HG03460 (cell line): ENCODE measurements around the gene LRRN2.

Source experiments
- ATAC-seq: cut with Tn5 transposase; IDR thresholded peaks from one replicate; pipeline ENCODE4 v1.9.1; 2021; ENCODE audit not compliant: unreplicated experiment

LRRN2 gene

DNA sequence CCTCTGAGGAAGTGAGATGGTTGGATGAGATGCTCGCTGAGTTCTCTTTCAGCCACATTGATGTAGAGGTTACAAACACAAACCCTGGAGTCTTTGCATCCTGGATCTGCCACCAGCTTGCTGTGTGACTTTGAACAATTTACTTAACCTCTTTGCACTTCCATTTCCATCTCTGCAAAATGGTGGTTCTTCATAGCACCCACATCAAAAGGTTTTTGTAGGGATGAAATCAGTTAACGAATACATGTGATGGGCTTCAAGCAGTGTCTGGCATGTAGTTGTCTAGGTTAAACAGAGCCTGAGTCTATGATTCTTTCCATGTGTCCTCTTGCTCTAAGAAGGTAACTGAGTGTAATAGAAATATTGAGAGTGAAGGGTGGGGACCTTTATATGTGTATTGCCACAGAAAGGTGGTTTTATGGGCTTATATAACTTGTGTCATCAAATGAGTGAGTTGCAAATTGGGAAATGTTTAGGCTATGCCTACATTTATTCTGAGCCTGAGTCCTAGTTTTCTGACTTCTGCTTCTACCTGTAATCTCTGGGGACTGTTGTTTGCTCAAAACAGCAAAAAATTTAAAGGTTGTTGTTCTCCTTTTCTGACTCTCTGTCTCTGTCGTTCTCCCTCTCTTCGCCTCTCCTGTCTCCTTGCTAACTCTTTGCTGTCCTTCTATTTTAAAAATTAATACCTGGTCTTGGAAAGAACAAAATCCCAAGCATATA, 27.3 kb upstream of the LRRN2 start:
- ATAC-seq: no peak

DNA sequence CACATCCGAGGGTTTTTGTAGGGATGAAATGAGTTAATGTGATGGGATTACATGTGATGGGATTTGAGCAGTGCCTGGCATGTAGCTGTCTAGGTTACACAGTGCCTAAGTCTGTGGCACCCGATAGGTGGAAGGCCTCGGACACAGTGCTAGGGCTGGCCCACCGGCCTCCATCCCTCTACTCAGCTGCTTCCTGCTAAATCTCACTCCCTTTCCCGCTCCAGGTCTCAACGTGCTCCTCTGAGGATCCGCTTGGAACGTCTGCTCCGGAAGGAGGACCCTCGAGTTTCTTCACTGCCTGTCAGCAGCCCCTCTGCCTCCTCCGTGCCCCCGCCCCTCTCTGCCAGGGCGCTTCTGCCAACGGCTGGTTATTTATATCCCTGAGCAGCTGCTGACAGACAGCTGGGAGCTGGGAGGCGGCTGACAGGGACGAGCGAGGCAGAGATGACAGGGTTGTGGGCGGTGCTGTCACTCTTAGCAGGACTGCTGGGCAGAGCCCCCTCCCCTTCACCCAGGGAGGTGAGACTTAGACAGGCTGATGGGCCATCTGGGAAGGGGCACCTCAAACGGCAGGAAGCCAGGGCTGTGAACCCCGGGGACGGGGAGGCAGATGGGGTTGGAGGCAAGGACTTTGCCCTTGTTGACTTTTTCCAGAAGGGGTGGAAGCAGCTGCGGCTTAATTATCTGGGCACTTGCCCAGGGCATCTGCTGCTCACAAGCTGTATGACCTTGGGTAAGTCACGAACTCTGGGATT, 26.6 kb upstream of the LRRN2 start:
- no peak for ATAC-seq

DNA sequence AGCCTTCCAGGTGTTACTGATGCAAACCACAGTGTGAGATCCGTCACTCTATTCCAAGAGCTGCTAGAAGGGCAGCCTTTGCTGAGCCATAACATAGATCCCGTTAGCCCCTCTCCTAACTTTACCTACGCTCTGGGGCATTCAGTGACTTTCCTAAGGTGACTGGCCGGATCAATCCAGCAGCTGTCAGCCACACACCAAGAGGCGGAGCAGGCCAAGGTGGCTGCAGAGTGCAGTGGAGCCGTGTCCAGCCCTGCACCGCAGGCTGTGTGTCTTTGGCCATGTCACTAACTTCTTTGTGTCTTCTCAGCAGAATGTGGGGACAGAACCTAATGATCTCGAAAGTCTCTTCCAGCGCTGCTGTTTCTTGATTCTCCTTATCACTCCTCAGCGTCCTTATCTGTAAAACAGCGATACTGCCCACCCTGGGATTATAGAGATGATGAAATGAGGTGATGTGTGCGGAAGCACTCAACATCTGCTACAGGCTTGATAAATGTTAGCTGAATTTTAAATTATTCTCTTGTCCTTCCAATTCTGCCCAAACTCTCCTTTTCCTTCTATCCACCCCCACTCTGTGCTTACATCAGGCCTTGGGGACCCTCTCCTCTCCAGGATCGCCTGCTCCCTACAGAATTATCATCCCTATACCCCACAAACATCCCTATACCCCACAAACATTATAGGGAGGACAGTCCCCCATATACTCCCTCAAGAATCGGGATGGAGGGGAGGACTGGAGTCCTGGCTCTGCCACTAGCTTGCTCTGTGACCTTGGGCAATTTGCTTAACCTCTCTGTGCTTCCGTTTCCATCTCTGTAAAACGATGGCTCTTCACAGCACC, 25.8 kb upstream of the LRRN2 start:
- no peak for ATAC-seq

DNA sequence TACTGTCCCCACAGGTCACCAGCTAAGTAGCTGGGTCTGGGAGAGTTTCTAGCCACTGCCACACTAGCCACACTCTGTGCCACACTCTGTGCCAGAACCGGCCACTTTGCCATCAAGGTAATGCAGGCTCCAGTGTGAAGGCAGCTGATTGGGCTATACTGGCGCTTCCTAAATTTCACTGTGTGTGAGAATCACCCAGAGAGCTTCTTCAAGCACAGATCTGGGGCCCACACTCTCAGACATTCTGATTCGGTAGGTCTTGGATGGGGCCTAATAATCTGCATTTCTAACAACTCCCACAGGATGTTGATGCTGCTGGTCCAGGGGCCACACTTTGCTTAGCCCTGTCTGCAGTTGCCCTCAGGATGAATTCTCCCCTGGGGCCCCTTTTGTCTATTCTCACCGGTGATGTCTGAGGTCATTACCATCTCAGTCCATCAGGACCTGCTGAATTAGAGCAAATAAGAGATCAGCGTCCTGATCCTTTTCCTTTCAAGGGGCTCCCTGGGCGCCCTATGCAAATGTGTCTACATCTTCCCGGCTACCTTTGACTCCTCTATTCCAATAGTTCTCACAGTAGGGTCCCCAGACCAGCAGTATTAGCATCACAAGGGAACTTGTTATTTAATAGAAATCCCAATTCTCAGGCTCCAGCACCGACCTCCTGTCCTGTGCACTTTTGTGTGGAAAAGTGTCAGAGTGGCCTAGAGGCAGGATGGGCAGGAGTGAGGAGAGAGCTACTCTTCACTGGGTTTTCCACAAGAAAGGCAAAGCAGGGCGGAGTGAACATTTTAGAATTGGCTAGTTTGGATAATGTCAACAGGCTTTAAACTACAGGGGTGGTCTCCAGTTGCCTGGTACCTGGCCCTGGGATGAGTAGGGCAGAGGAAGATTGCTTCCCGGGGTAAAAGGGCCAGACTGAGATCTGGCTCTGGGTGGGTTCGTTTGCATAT, 24.7 kb upstream of the LRRN2 start:
- ATAC-seq: no peak

DNA sequence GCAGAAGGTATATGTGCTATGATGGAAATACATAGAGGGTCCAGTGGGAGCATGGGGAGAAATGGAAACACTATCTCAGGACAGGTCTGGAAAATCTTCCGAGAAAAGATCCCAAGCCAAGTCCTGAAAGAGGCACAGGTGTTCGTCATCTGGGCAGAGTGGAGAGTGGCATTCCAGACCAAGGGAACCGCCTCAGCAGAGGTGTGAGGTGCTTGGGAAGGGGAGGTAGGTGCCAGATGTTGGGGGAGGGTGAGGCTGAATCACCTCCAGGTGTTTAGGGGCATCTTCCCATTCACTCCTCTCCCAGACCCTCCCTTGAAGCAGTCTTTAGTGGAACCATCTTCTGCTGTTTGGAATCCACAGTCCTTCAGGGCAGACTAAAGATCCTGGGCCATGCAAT, 23.5 kb upstream of the LRRN2 start:
- no peak for ATAC-seq

DNA sequence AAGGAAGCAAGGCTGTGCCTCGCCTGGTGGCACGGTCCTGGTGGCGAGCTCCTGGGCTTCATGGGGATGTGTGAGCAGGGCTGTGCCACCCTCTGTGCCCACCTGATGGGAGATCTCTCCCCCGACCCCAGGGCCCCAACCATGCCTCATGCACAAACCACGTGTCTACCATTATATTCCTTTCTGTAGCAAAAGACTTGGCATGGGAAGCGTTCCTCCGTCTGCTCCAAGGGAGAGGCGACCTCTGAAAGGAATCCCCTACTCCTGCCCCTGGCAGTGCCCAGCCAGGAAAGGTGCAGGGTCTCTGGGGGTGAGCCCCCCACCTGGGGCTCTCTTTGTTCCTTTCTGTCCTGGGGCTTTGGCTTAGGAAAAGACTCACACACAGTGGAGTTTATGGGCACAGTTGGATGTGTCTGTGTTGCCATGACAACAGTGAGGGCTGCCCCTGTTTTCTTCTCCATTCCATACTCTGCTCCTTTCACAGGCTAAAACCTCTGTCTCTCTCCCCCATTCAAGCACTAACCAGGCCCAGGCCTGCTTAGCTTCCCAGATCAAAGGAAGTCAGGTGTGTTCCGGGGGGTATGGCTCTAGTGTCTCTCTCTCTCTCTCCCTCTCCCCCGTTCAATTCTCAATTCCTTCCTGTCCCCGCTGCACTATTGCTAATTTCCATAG, 21.4 kb upstream of the LRRN2 start:
- ATAC-seq: no peak

DNA sequence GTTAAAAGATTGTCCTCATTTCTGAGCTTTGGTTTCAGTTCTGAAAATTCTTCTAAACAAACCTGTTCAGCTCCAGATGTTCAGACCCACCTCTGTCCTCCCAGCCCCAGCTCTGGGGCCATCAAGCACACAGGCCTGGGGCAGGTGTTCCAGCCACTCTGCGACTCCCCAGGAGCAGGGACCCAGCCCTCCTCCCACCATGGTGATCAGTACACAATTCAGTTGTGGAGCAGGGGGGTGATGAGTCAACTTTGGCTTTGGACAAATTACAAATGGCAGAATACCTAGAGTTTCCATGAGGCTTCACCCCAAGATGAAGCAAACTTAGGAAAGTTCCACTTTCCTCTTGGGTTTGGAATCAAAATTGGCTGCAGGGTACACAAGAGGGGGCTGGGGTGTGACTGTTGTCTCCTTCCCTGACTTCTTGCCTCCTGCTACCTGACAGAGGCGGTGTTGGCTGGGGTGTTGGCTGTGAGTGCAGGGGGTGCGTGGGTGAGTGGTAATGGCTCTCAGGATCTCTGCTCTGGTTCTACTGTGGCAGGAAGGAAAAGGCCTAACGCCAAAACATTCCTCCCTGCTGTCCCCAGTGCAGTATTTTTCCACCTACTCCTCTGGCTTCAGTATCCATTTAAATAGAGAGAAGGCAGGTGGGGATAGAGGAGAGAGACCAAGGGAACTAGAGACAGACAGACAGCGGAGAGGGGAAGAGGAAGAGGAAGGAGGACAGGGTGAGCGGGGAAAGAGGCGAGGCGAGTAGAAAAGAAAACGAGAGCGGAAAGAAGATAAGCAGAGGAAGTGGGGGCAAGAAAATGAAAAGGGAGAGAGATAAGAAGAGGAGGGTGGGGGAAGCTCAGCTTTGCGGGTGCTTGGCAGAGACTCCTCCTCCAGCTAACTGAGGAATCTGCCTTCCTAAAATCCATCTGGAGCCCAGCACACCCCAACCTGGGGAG, 20.6 kb upstream of the LRRN2 start:
- no peak for ATAC-seq

DNA sequence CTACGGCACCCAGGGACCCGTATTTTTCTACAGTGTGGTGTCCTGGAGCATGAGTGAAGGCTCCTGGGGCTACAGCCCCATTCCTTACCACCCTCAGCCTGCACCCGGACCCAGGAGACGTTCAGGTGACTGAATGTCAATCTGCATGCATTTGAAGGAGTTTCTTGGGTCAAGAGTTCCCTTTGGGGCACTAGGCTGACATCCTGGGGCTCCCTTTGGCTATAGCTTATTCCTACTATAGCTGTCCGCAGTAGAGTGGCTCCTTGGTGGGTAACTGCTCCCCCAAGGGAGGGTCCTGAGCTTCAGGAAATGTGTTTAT, 19.9 kb upstream of the LRRN2 start:
- ATAC-seq: no peak

DNA sequence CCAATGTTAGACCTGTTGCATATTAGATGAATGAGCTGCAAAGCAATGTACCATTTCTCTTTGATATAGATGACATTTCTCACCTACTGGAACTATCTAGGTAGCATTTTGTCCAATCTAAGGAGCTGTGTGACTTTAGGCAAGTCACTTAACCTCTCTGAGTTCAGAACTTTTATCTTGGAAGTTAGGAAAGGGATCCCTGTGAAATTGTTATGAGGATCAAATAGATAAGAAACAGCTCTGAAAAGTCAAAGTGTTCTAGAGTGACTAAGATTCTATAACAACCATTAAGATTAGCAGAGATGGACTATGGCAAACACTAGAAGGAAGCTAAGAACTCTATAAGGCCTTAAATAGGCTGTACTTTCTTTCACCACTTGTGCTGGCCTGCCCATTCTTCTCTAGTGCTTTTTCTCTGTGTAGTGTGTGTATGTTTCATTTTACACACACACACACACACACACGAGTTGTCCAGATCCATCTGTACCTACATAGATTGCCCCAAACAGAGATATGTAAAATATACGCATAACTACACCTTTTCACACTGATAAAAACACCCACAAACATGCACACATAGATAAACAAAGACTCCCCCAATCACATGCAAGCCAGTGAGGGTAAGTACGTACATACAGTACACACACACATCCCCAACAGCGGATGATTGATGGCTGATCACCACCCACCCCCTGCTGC, 19.4 kb upstream of the LRRN2 start:
- ATAC-seq: no peak

DNA sequence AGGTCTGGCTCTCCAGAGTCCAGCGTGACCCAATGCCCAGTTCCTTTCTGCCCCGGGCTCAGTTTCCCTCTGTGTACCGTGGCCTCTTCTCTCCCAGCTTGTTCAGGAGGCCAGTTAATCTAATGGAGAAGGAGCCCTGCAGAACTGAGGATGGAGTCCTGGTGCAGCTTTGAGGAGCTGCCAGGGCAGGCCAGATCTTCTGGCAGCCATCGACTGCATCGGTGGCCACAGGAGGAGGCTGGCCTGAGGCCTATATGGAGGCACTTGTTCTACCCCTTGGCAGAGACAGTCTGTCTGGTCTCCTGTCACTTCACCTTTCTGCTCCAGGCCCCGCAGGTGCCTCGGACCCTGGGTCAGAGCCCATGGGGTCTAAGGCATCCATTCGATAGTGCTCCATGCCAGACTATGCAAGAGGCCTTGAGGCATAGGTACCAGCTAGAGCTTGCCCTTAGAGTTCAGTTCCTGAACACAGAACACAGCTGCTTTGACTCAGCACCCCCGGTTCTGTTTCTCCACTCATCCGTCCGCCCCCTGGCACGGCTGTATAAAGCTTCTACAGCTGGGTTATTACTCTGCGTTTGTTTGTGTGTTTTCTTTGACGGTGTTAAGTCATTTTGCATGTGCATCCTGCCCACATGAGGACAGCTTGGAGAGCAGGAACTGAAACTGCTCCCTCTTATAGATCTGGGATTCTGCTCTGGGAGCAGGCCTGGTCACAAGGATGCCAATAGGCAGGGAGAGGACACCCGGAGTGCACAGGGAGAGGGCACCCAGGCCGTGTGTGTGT, 18.5 kb upstream of the LRRN2 start:
- ATAC-seq: no peak

DNA sequence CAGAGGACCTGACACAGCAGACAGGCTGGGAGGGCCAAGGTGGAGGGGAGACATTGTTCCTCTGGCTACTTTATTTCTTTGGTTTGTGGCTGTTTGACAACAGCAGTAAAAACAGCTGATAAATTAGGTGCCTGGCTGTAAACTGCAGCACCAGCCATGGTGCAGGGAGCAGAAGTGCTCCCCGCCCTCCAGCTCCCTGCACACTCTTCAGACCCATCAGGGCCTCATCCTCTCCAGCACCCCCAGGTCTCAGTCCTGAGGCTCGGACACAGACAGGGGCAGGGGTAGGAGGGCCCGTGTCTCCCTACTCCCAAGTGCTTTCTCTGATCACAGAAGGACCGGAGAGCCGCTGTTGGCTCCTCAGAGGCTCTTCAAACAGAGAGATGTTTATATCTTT, 17.7 kb upstream of the LRRN2 start:
- ATAC-seq: no peak

DNA sequence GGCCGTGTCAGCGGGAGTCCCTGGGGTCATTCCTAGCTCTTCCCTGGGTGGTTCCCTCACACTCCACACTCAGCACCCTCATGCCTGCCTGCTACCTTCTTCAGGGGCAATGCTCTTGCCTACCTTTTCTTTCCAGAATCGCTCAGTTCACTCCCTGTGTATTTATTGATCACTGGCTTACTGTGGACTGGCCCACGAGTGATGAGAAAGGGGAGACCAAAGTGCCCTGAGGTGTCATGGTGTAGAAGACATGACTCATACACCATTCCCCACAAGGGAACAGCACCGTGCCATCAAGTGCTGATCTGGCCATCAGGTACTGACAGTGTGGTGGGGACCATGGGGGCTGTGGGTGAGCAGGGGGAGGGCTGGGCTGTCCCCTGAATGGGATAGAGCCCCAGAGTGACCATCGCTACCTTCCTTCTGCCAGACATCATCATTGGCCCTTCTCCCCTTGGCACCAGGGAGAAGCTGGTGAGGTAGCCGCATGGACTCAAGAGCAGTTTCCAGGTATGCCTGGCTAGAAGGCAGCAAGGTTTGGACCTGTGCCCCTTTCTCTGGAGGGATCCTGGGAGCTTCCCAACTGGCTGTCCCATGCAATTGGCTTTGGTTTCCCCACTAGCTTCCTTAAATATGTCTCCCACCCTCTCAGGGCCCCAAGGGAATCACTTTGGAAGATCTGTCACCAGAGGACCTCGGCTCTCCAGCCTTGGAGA, 17.2 kb upstream of the LRRN2 start:
- ATAC-seq: no peak

DNA sequence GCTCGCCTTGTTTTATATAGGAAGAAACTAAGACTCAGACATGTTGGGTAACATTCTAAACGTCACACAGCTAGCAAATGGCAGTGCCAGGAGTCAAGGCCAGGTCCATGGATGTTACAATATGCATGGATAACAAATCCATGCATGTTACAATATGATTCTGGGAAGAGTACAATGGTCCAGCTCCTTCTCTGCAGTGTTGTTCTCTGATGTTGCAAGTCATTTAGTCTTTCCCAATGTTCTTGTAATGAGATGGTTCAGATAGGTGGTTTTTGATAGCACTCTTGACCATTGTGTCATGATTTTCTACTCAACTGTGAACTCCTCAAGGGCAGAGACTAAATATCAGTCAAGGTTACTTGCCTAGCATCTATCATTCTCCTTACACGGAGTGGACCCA, 15.7 kb upstream of the LRRN2 start:
- ATAC-seq: no peak

DNA sequence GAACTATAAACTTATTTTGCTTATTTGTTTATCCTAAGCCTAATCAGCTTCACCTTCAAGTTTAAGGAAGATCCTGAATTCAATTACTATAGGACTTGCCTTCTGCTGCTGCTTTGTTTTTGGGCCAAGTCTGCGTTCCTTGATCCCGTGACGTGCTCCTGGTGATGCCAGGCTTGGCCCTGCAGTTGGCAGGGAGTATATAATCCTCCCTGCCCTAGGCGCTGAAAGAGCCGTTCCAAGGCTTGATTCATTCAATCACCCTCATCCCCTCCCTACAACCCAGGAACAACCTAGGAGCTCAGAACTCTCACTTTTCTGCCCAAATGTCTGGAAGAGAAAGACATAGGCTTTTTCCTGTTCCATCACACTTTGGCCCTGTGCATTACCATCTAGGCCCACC, 12.4 kb upstream of the LRRN2 start:
- no peak for ATAC-seq

DNA sequence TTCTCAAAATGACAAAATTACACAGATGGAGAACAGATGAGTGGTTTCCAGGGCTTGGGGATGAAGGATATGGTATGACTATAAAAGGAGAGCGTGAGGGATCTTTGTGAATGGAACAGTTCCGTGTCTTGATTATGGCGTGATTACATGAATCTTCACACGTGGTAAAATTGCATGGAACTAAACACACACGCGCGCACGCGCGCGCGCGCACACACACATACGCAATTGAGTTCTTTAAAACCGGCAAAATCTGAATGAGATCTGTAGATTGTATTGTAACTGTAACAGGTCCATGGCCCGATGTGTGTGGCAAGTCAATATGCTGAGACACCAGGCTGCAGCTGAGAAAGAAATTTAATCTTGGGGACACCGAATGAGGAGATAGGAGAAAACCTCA, 11.1 kb upstream of the LRRN2 start:
- ATAC-seq: no peak

DNA sequence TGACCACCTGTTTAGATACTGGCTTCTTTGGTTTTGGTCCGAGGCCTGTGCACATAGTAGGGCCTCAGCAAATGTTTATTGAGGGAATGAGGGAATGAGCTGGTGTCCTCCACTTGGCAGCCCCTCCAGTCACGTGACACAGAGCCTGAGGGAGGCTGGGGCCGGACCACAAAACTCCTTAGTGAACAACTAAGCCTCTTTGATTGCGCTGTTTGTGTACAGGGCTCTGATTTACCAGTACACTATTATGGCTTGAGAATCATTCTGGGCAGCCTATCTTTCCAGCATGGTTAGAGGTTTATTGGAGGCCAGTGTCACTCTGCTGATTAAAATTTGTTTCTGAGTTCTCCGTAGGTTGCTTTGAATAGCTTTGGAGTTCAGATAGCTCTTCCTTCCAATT, 10.2 kb upstream of the LRRN2 start:
- no peak for ATAC-seq

DNA sequence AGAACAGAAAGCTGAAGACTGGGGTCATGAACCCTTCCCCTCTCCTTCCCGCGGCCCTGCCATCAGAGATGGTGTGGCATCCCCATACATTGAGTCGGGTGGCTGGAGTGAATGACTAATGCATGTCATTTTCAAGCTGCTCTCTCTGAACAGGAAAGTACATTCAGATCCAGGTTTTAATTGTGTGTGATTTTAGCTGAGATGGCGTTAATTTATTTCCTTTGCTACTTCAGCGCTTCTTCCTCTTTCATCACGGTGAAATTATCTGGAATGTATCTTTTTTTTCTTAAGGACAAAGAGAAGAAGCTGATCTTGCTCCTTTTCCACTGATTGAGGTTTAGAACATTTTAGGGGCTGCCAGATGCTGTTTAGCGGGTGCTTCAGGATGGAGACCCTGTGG, 8.6 kb upstream of the LRRN2 start:
- ATAC-seq: no peak
